Mucosa of descending colon (tissue), 3 donors: ENCODE data around the gene NEB. TPM values are rescaled to one million over a fixed set of nuclear protein-coding genes. Genes with fewer than 3 reads are reported as not detected.
"Not testable (repeated sequence)": the region's sequence is repeated elsewhere in the genome, so short reads cannot be mapped to it uniquely, and the experiment has no call there.

ENCODE experiments used
- ATAC-seq: fragments of 200-7000 bp; cut with Tn5 transposase; one replicate; pipeline ENCODE4 v1.9.1; 2020; ENCODE audit warnings: mild to moderate bottlenecking, moderate library complexity
- DNase-seq, 3 donors: peaks; one replicate each; pipeline ENCODE4 v3.0.0-alpha.2; 2020
- H3K36me3 ChIP-seq: fragments of 200-600 bp; one replicate; pipeline ENCODE4 v1.8.0; 2021; ENCODE audit warnings: low read depth, mild to moderate bottlenecking
- H3K4me1 ChIP-seq: fragments of 200-600 bp; one replicate; pipeline ENCODE4 v1.8.0; 2021; ENCODE audit warnings: low read depth, mild to moderate bottlenecking
- H3K4me3 ChIP-seq: fragments of 200-600 bp; one replicate; pipeline ENCODE4 v1.8.0; 2021; ENCODE audit warnings: mild to moderate bottlenecking
- H3K9me3 ChIP-seq: fragments of 200-600 bp; one replicate; pipeline ENCODE4 v1.8.0; 2021; ENCODE audit warnings: mild to moderate bottlenecking
- intact Hi-C, 2 donors: fragments of 100-400 bp; cut with DNase I in 1 of 2; cut with micrococcal nuclease in 1 of 2; formaldehyde crosslinking; loops; one replicate each; pipeline versions ENCODE4 v1.11.0 to v1.11.1; 2022; cut with DNase I, micrococcal nuclease
- total RNA-seq, 3 donors: library from RNA; stranded (reverse); fragmentation: NEBNext Ultra II Directional in 2 of 3; extraction: Animal tissue kit (Norgen Biotek cat#: 25700) in 2 of 3; gene quantifications; one replicate each; pipeline versions ENCODE4 v1.2.1 to v1.2.4, GENCODE V29; 2021 to 2023
- TF ChIP-seq, protein P1 (sequence below): fragments of 200-600 bp; IDR thresholded peaks from one replicate; pipeline ENCODE4 v1.8.0; 2022; ENCODE audit warnings: antibody characterized with exemption, mild to moderate bottlenecking
- donor health status: DM: no; HTN: no; CAD: no; lungs with moderate emphysema.
- donor health status: DM: no; HTN: no; CAD: no.
- donor health status: DM: no; HTN: yes; CAD: no.

Gene NEB
- total RNA-seq, 3 donors from 2014 or later = 0.54 to 1.1 (median 0.82) TPM

DNA sequence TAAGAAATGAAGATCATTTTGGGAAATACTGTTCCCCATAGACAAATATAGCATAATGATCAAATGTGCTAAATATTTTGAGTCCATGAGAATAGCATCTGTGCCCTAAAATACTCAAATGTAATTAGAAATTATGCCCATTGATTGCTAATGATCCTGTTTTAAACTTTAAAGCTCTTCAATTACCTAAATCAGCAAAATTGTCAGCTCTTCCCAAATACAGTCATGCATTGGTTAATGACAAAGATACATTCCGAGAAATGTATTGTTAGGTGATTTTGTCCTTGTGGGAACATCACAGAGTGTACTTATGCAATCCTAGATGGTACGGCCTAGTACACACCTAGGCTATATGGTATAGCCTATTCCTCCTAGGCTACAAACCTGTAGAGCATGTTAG, 89.7 kb downstream of the NEB start:
- no peaks in the 10 kb centered on the region for H3K4me1 ChIP-seq
- no peak overlapping the region for H3K4me3 ChIP-seq
- DNase-seq (no peak), ATAC-seq (no peak)
- intact Hi-C loops = no loop called here
- H3K9me3 ChIP-seq = no peaks in the 10 kb centered on the region
- H3K36me3 ChIP-seq = no peaks in the 10 kb centered on the region
- TF ChIP-seq, protein P1, sequence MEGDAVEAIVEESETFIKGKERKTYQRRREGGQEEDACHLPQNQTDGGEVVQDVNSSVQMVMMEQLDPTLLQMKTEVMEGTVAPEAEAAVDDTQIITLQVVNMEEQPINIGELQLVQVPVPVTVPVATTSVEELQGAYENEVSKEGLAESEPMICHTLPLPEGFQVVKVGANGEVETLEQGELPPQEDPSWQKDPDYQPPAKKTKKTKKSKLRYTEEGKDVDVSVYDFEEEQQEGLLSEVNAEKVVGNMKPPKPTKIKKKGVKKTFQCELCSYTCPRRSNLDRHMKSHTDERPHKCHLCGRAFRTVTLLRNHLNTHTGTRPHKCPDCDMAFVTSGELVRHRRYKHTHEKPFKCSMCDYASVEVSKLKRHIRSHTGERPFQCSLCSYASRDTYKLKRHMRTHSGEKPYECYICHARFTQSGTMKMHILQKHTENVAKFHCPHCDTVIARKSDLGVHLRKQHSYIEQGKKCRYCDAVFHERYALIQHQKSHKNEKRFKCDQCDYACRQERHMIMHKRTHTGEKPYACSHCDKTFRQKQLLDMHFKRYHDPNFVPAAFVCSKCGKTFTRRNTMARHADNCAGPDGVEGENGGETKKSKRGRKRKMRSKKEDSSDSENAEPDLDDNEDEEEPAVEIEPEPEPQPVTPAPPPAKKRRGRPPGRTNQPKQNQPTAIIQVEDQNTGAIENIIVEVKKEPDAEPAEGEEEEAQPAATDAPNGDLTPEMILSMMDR = no peak

DNA sequence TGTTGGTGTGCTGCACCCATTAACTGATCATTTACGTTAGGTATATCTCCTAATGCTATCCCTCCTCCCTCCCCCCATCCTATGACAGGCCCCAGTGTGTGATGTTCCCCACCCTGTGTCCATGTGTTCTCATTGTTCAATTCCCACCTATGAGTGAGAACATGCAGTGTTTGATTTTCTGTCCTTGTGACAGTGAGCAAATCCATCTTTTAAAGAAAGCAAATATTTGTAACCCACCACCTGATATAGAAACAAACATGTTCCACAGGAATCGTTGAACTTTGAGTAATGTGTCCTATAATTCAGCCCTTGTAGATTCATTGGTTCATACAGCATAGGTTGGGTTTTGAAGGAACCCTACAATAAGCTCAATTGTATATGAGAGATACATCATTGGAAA, 92.4 kb downstream of the NEB start:
- ATAC-seq, DNase-seq, H3K36me3 ChIP-seq, H3K4me1 ChIP-seq, intact Hi-C loops, H3K4me3 ChIP-seq, H3K9me3 ChIP-seq: not testable (repeated sequence)

DNA sequence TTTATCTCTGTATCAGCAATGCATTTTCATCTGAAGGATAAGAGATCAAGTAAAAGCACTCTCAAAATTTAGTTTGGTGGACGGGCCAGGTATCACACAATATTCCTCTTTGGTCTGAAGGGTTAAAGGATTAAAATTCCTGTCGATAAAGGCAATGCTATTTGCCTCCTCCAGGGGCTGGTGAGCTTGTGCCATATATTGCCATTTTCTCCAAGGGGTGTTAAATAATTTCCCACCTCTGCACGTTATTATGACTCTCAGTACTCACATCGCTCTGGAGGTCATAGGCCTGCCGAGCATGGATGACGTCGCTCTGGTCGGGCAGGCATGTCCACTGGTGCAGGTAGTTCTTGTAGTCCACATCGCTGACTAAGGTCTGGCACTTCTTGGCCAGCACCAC, 94.2 kb downstream of the NEB start:
- Histone ChIP-seq H3K9me3 (no peaks in the 10 kb centered on the region), H3K4me1 (no peaks in the 10 kb centered on the region), H3K4me3 (no peak overlapping the region), H3K36me3 (no peaks in the 10 kb centered on the region)
- intact Hi-C loops = no loop called here
- ATAC-seq (no peak), DNase-seq (no peak)
- TF ChIP-seq, protein P1 = no peak

DNA sequence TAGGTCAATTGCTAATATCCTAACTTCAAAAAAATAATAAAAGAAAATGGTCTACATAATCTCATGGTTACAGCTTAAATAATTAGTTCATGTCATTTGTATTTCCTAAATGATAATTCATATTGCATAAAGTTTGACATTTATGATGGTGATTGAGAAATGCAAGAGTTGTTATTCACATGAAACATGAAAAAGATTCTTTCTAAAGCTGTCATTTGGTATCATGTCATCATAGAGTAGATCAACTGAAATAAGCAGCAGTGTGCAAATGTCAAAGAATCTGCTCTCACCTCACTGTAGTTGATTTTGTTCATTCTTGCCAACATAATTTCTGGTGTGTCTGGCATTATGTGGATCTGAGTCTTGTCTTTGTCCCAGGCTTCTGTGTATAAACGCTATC, 95.3 kb downstream of the NEB start:
- H3K36me3 ChIP-seq = no peaks in the 10 kb centered on the region
- H3K9me3 ChIP-seq = peaks cover 3% of the 10 kb centered on the region
- intact Hi-C loops = no loop called here
- no peak overlapping the region for H3K4me3 ChIP-seq
- no peak for DNase-seq
- no peak for ATAC-seq
- TF ChIP-seq, protein P1 = no peak
- H3K4me1 ChIP-seq = no peaks in the 10 kb centered on the region

DNA sequence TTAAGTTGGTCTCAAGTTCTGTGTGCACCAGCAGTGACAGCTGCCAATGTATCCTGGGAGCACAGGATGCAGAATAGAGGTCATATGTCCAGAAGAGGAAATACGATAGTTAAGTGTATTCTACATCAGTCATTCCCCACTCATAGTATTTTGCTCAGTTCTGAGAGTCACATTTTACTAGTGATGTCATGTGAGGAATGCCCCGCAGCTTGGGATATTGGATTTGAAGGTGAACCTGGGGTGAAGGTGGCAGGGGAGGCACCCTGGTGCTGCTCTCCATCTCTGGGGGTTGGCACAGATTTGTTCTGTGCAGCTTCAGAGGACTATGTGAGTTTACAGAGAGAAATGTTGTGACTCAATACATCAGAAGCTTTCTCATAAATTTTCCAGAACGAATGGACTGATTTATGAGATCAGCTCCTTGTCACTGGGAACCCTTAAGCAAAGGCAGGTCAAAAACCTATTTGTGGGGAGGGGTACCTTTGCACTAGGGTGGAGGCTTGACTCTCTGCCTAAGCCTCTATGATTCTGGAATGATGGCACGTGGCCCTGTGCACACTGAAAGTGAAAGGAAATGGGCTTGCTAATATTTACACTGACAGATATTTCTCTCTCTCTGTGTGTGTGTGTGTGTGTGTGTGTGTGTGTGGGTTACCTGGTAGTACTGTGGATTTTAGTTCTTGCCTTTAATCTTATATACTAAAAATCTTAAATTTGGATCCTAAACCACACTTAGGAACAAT, 95.9 kb downstream of the NEB start:
- peak in 1 of 3 donors; percentile 28 for DNase-seq

DNA sequence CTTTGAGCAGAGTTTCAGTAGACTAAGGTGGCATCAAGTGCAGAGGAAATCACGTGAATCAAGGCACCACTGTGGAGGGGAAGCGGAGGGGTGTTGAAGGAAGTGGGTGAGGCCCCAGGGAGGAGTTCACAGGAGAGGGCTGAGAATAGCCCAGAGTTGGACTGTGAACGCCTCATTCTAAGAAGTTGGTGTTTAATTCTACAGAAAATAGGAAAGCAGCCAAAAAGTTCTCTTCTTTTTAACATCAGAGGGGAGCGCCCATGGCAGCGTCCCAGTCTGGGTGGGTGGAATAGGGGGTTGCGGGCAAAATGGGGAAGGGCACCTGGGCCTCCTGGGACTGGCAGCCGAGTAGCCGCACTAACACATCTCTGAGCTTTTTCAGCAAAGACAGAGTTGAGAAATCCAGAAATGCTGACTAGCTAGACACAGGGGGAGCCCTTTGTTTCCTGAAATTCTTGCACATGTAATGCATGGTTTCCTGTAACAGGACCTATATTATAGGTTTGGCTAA, 97.0 kb downstream of the NEB start:
- Histone ChIP-seq H3K9me3 (peaks cover 3% of the 10 kb centered on the region), H3K36me3 (no peaks in the 10 kb centered on the region), H3K4me3 (no peak overlapping the region), H3K4me1 (no peaks in the 10 kb centered on the region)
- peak; percentile 88 for ATAC-seq
- TF ChIP-seq, protein P1 = no peak
- DNase-seq = peak in 2 of 3 donors; percentile 12 to 50
- intact Hi-C loops = no loop called here

More for the DNA sequence above, 95.9 kb downstream of the NEB start:
- TF ChIP-seq, protein P1 = no peak
- peaks cover 3% of the 10 kb centered on the region for H3K9me3 ChIP-seq
- H3K4me1 ChIP-seq = no peaks in the 10 kb centered on the region
- no peaks in the 10 kb centered on the region for H3K36me3 ChIP-seq
- intact Hi-C loops = no loop called here
- H3K4me3 ChIP-seq = no peak overlapping the region
- ATAC-seq = peak; percentile 76
